GM19035 (cell line): ENCODE results near the gene CBX6.
A peak's percentile ranks its signal among the peaks of the same experiment; 100 is the strongest.

Experiments used
- ATAC-seq: cut with Tn5 transposase; IDR thresholded peaks from one replicate; pipeline ENCODE4 v1.9.1; 2021; ENCODE audit not compliant: unreplicated experiment

CBX6 gene

GRCh38 chr22:38873469-38874411, 1.7 kb upstream of the CBX6 start:
- no peak for ATAC-seq

GRCh38 chr22:38872831-38873248, 824 bp upstream of the CBX6 start:
- ATAC-seq: peak; percentile 8

DNA sequence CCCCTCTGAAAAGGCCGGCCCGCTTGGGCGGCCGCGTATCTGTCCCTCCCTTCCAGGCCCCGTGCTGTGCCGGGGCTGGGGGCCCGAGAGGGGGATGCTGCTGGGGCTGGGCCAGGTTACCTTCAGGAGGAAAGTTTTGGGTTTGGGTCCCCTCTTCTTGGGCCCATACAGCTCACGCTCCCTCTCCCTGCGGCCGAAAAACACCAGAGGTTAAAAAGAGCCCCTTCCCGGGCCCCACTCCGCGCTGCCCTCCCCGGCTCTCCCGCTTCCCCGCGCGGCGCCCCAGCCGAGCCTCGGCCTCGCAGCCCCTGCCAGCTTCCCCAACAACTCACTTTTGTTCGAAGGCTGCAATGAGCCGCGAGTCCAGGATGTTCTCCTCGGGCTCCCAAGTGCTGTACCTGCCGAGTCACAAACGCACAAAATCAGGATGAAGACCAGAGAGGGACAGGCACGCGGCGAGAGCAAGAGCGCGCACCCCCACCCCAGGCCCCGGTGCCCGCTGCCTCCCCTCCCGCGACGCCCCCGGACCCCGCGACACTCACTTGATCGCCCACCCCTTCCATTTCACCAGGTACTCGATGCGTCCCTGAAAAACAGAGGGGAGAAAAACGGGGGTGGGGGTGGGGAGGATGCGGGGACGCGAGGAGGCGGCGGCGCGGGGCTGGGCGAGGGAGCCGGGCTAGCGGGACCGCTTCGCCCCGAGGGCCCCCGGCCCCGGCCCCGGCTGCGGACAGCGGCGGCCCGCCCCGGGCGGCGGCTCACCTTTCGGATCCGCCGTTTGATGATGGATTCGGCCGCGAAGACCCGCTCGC, 450 bp downstream of the CBX6 start:
- peak; percentile 22 for ATAC-seq

GRCh38 chr22:38870791-38871359, 1.1 kb downstream of the CBX6 start:
- ATAC-seq: no peak

DNA sequence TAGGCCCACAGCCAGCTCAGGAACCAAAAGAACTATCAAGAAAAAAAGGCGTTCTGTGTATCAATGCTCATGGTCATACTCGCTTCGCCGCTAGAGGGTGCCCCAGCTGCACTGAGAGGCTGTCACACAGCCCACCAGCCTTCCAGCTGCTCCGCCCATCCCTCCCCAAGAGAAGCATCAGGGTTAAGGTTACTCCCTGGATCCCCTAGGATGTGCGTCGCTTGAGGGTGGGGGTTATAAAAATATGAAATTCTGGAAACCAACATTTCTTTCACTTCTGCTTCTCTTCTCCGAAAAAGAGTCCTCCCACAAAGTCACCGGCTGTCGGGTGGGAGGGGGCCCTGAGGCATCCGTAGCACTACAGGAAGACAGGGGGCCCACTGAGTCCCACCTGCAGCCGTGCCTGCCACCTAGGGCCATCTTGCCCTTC, 1.7 kb downstream of the CBX6 start:
- no peak for ATAC-seq

DNA sequence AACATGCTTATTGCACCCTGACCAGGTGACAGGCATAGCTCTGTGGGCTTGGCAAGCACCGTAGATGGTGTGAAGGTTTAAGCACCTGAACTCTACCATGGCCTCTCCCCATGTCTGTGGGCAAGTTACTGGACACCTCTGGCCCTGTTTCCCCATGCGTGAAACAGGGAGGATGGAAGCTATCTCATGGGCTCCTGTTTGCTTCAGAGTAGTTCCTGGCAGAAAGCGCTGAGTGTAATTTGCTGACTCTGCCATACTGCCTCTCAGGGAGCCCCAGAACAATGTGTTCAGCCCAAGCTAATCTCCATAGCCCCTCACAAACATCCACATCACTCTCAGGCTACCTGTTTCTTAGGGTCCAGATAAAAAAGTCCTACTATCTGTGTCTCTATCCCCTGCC, 2.4 kb downstream of the CBX6 start:
- no peak for ATAC-seq

DNA sequence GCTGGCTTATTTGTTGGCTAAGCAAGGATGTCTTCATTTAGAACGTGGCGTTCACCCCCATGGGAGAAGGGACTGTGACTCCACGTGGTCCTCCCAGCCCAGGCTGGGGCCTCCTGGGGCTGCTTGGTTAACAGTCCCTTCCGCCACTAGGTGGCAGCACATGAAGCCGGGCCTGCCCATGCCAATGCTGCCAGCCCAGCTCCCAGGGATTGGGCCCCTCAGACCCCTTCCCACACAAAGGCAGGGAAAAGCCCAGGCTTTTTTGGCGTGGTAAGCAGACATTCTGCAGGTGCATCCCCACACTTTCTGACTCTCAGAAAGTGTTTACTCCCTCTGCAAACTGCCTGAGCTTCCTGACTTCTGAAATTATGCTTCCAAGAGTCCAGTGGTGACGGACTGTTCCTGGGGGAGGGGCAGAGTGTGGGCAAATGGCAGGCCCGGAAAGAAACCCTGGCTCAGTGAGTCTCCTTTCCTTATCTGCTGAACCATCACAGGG, 3.1 kb downstream of the CBX6 start:
- ATAC-seq: no peak

- no peak for ATAC-seq
These were observed 3.7 kb downstream of the CBX6 start for GRCh38 chr22:38868286-38868721.

DNA sequence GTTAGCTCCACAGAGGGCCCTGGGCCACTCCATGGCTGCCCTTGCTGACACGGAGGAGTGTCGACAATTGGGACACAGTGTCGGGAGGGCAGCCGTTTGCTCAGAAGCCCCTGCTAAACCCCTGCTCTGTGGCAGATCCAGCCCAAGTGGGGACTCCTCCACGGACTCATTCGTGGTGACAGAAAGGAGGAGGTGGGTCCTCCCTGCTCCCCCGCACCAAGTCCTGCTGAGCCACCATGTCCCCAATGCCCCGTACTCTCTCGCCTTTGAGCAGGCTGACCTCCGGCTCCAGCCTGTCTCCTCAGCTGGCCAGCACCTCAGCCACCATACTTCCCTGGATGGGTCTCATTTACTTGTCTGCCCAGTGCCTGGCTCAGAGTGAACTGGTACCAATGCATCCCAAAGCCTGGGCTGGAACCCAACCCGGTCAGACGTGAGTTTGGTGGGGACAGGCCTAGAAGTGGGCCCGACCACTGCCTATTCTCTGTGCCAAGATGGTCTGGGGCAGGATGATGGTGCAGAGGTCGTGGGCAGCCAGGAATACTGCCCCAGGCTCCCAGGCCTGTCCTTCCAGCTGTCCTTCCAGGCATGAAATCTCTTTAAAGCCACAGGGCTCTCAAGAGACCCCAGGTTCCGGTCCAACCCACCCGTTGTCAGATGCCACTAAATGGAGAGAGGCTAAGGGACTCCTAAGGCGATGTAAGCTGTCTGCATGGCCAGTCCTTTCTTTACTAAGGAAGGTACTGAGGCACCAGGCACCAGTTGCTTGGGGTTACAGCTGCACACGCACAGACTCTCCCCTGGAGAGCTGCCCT, 4.3 kb downstream of the CBX6 start:
- no peak for ATAC-seq

GRCh38 chr22:38867124-38867455, 4.9 kb downstream of the CBX6 start:
- no peak for ATAC-seq

- ATAC-seq: no peak
These were observed 5.5 kb downstream of the CBX6 start for GRCh38 chr22:38866399-38867123.

DNA sequence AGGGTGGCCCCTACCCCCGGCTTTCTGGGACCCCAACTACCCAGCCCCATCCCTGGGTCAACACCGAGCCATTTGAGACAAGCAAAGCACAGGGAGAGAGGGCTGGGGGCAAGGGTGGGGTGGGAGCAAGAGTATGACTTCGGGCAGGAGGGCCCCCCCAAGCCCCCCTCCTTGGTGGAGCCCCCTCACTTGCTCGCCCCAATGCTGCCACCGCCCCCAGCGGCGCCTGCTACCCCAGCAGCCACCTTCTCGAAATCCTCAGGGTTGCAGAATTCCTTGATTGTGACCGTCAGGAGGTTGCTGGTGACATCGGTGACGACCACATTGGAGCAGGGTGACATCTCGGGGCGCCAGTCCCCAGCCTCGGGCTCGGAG, 6.0 kb downstream of the CBX6 start:
- ATAC-seq: no peak

DNA sequence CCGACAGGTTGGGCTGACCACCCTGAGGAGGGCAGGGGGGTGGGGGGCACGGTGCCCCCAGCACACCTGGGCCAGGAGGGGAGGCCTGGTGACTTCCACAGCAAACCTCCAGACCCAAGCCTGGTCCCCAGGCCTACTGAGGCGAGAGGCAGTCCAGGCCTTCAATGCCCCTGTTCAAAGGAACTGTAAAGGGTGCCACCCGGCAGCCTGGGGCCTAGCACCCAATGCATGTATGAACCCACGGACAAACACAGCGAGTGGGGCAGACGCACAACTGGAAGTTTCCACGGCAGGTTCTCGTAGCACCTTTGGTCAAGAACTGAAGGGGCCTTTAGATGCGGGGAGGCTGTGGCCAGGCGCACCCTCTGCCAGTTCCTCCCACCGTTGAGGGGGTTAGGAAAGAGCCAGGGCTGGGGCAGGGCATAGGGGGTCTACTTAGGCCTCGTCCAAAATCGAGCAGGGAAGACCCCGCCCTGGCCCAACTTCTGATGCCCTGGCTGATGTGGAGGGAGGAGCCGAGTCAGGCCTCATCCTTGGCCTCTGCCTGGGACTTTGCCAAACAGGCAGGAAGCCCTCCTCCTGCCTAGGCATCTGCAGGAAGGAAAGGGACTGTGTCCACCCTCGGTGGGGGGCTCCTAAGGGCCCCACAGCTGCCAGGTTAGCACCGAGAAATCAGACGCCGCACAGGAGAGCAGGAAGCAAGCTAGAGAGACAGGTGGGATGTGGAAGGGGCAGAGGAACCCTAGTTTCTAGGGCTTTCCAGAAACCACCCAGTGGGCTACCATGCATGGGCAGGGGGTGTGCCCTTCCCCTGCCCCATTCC, 6.6 kb downstream of the CBX6 start:
- no peak for ATAC-seq

GRCh38 chr22:38864361-38865191, 7.4 kb downstream of the CBX6 start:
- no peak for ATAC-seq

GRCh38 chr22:38863531-38864131, 8.4 kb downstream of the CBX6 start:
- no peak for ATAC-seq

GRCh38 chr22:38862375-38863329, 9.4 kb downstream of the CBX6 start:
- no peak for ATAC-seq

DNA sequence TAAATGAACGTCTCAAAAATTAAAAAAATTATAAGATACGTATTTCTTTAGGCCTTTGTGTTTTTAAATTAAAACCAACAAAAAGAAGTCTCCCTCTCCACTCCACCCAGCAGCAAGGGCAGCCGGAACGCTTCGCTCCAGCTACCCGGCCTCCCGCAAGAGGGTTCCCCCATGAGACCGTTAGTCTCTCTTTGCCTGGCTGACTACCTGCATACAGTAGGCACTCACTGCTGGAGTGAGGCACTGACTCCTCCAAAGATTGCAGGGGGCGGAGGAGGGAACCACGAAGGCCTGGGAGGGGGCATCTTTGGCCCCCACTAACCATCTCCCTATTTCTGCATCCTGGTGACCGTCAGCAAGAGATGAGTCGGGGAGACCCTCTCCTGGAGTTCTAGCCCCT, 10.1 kb downstream of the CBX6 start:
- no peak for ATAC-seq
